GM12891 (cell line): ENCODE data around the gene GSG1L2.

Source experiments
- PAX5 ChIP-seq: IDR thresholded peaks from 2 replicates; pipeline ENCODE4 v1.6.1; 2011; ENCODE audit warnings: low read length, moderate library complexity, mild to moderate bottlenecking; ENCODE audit not compliant: insufficient read depth, severe bottlenecking
- POLR2A ChIP-seq: IDR thresholded peaks from 2 replicates; pipeline ENCODE4 v1.6.1; 2011; ENCODE audit warnings: low read depth, low read length, control low read depth
- POLR2AphosphoS5 ChIP-seq: IDR thresholded peaks from 2 replicates; pipeline ENCODE4 v1.6.1; 2011; ENCODE audit warnings: low read depth, low read length, control low read depth
- POU2F2 ChIP-seq: IDR thresholded peaks from 2 replicates; pipeline ENCODE4 v1.6.1; 2011; ENCODE audit warnings: low read depth, mild to moderate bottlenecking, control low read depth, low read length, moderate library complexity
- SPI1 ChIP-seq: IDR thresholded peaks from 2 replicates; pipeline ENCODE4 v1.6.1; 2011; ENCODE audit warnings: low read depth, low read length, control low read depth
- TAF1 ChIP-seq: IDR thresholded peaks from 2 replicates; pipeline ENCODE4 v1.6.1; 2011; ENCODE audit warnings: low read depth, low read length, control low read depth

- TF ChIP-seq POLR2AphosphoS5 (no peak), POLR2A (no peak), SPI1 (no peak), TAF1 (no peak), PAX5 (no peak), POU2F2 (no peak)
These were observed 19.2 kb downstream of the GSG1L2 start for GRCh38 chr17:9802697-9803096.
